HG02763 (cell line): Measurements from ENCODE around the gene HAUS2.
A peak's percentile ranks its signal among the peaks of the same experiment; 100 is the strongest.

Experiments
- ATAC-seq: cut with Tn5 transposase; IDR thresholded peaks from one replicate; pipeline ENCODE4 v1.9.1; 2021; ENCODE audit warnings: mild to moderate bottlenecking, moderate library complexity; ENCODE audit not compliant: unreplicated experiment

The HAUS2 gene

DNA sequence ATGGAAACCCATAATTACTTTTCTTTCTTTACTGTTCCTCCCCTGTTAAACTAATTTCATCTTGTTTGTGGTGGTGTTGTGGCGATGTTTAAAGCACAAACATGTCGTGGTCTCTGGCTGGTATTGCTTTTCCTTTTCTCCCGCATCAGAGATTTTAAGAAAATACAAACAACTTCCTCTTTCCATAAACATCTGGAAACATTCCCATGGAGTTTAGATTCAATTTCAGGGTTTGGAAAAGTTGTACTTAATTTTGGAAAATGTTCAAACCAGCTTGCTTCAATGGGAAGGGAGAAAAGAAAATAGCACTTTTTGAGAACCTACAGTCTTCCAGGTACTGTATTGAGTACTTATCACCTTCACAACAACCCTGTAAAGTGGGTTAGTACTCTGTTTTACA is 57.2 kb downstream of the HAUS2 start:
- ATAC-seq = no peak

DNA sequence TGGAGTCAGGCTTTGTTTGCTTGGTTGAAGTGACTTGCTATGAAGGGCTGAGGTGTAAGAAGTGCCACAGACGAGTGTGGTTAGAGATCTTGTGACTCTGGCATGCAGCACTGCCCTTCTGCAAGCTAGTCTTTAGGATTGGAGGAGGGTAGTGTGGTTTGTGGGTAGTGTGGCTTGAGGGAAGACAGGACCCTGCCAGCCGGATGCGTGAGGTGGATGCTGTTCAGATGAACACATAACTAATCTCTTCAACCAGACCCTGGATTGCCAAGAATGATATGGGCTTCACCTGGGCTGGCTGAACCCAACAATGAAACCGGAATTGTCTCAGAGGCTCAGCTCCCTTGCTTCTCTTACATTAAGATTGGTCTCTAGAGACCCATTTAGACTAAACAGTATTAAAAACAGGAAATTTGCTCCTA is 59.5 kb downstream of the HAUS2 start:
- ATAC-seq = peak; percentile 48

DNA sequence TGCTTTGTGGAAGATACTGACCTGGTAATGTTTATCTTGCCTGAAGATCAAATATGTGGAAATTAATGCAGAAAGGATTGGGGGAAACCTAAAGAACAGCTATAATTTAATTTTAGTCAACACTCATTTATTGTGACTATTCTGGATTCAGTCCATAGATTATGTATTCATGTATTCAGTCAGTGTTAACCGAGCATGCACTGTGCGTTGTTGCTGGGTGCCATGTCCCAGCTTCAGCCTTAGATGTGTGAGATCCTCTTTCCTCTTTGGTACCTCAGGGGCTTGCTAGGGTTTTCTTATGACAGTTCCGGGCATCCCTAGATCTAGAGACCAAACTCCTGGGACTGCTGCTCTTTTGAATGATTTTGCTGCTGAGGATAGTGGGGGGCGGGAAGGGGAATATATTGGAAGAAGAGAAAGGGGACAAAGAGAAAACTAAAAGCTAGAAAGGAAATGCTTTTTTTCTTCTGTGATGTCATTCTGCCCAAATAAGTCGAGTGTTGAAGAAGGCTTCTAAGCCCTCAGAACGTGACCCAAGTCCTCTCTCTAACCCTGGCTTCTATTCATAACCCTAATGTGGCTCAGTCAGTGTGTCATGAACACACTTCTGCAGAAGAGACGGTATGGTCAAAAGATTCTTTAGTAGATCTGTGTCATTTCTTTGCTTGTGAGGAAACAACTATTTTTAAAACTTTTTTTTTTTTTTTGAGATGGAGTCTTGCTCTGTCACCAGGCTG is 60.3 kb downstream of the HAUS2 start:
- no peak for ATAC-seq

DNA sequence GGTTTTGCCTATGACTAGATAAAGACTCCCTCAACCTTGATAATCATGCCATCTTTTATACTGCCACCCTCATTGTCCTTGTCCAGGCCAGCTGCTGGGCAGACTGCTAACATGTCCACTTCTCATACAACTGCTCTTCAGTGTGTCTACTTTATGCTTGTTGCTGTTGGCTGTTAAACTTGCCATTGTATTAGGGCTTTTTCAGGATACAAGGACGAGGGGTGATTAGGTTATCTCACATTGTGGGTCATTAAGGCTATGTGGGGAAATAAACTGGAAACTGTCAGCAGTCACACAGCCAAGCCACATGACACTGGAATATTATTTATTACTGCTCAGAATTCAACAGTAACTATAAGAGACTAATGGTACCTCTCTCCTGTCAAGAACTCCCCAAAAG is 62.9 kb downstream of the HAUS2 start:
- ATAC-seq = no peak

DNA sequence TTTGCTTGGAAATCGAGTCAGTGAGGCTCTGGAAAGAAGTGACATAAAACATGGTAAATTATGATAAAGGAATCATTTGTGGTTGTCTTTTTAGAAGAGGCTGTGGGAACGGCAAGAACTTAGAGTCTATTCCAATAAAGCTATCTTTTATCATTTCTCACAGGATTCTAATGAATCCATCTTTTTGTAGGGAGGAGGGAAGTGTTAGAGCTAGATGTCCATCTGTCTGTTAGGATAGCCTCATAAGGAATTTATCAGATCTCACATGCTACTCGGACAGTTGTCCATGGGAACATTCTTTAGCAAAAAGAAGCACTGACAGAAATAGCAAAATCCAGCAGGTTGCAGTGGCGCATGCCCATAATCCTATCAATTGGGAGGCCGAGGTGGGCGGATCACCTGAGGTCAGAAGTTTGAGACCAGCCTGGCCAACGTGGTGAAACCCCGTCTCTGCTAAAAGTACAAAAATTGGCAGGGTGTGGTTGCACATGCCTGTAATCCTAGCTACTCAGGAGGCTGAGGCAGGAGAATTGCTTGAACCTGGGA is 63.8 kb downstream of the HAUS2 start:
- no peak for ATAC-seq

DNA sequence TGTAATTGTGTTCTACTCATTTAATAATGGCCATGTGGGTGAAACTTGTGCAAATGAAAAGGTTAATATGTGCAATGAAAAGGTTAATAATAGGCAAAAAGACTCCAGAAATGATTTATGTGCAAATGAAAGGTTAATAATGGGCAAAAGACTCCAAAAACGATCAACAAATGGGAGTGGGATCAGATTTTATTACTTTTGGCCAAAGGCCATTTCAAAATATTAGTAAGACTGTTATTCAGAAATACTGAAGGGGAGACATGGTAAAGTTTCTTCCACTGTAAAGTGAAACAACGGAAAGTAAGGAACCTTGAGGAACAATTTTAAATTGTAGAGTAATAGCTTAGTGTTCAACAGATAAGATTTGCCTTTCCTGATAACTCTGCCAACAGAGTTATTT is 67.5 kb downstream of the HAUS2 start:
- no peak for ATAC-seq
